ENCODE results near the gene PTPRM. TPM values are rescaled to one million over a fixed set of nuclear protein-coding genes. Genes with fewer than 3 reads are reported as not detected.
"Not testable (repeated sequence)": the region's sequence is repeated elsewhere in the genome, so short reads cannot be mapped to it uniquely, and the experiment has no call there.

The PTPRM gene
- polyA plus RNA-seq, 3 donors: 89.6 to 94.8 (median 92.6) TPM

GRCh38 chr18:8020132-8020846 lies 453.2 kb downstream of the PTPRM start:
- no peak for DNase-seq (ENCODE audit: extremely low read depth in 1 of 11, low read depth in 9 of 11, low spot score in 4 of 11)

GRCh38 chr18:8029061-8029460 lies 461.9 kb downstream of the PTPRM start:
- DNase-seq (ENCODE audit: extremely low read depth in 1 of 11, low read depth in 9 of 11, low spot score in 4 of 11): no peak

- DNase-seq (ENCODE audit: extremely low read depth in 1 of 11, low read depth in 9 of 11, low spot score in 4 of 11): no peak
Observed at GRCh38 chr18:8029731-8030130, 462.6 kb downstream of the PTPRM start.

- no peak for DNase-seq (ENCODE audit: extremely low read depth in 1 of 11, low read depth in 9 of 11, low spot score in 4 of 11)
Observed at GRCh38 chr18:8030201-8030600, 463.1 kb downstream of the PTPRM start.

GRCh38 chr18:8031496-8031895 lies 464.4 kb downstream of the PTPRM start:
- peak in 1 of 11 donors; percentile 3 for DNase-seq (ENCODE audit: extremely low read depth in 1 of 11, low read depth in 9 of 11, low spot score in 4 of 11)

GRCh38 chr18:8034674-8035073 lies 467.6 kb downstream of the PTPRM start:
- no peak for DNase-seq (ENCODE audit: extremely low read depth in 1 of 11, low read depth in 9 of 11, low spot score in 4 of 11)

- DNase-seq (ENCODE audit: extremely low read depth in 1 of 11, low read depth in 9 of 11, low spot score in 4 of 11): peak in 8 of 11 donors; percentile 6 to 34 (median 12)
Observed at GRCh38 chr18:8036551-8036950, 469.4 kb downstream of the PTPRM start.

- no peak for DNase-seq (ENCODE audit: extremely low read depth in 1 of 11, low read depth in 9 of 11, low spot score in 4 of 11)
Observed at GRCh38 chr18:8037296-8037695, 470.2 kb downstream of the PTPRM start.

GRCh38 chr18:8040021-8040420 lies 472.9 kb downstream of the PTPRM start:
- no peak for DNase-seq (ENCODE audit: extremely low read depth in 1 of 11, low read depth in 9 of 11, low spot score in 4 of 11)

- no peak for DNase-seq (ENCODE audit: extremely low read depth in 1 of 11, low read depth in 9 of 11, low spot score in 4 of 11)
Observed at GRCh38 chr18:8041526-8042111, 474.5 kb downstream of the PTPRM start.

- DNase-seq (ENCODE audit: extremely low read depth in 1 of 11, low read depth in 9 of 11, low spot score in 4 of 11): no peak
Observed at GRCh38 chr18:8044004-8044403, 476.9 kb downstream of the PTPRM start.

GRCh38 chr18:8045160-8045883 lies 478.2 kb downstream of the PTPRM start:
- DNase-seq (ENCODE audit: extremely low read depth in 1 of 11, low read depth in 9 of 11, low spot score in 4 of 11): no peak

GRCh38 chr18:8045884-8046281 lies 478.8 kb downstream of the PTPRM start:
- no peak for DNase-seq (ENCODE audit: extremely low read depth in 1 of 11, low read depth in 9 of 11, low spot score in 4 of 11)

GRCh38 chr18:8046441-8046840 lies 479.3 kb downstream of the PTPRM start:
- no peak for DNase-seq (ENCODE audit: extremely low read depth in 1 of 11, low read depth in 9 of 11, low spot score in 4 of 11)

GRCh38 chr18:8049147-8049546 lies 482.0 kb downstream of the PTPRM start:
- DNase-seq (ENCODE audit: extremely low read depth in 1 of 11, low read depth in 9 of 11, low spot score in 4 of 11): no peak

- DNase-seq (ENCODE audit: extremely low read depth in 1 of 11, low read depth in 9 of 11, low spot score in 4 of 11): no peak
Observed at GRCh38 chr18:8050616-8051329, 483.7 kb downstream of the PTPRM start.

GRCh38 chr18:8051453-8051852 lies 484.3 kb downstream of the PTPRM start:
- DNase-seq (ENCODE audit: extremely low read depth in 1 of 11, low read depth in 9 of 11, low spot score in 4 of 11): no peak

- DNase-seq (ENCODE audit: extremely low read depth in 1 of 11, low read depth in 9 of 11, low spot score in 4 of 11): no peak
Observed at GRCh38 chr18:8052237-8052701, 485.2 kb downstream of the PTPRM start.

GRCh38 chr18:8056723-8057122 lies 489.6 kb downstream of the PTPRM start:
- DNase-seq (ENCODE audit: extremely low read depth in 1 of 11, low read depth in 9 of 11, low spot score in 4 of 11): no peak

- DNase-seq (ENCODE audit: extremely low read depth in 1 of 11, low read depth in 9 of 11, low spot score in 4 of 11): not testable (repeated sequence)
Observed at GRCh38 chr18:8063152-8063551, 496.0 kb downstream of the PTPRM start.

Measured in renal cortex interstitium (tissue), 11 donors.